Kidney (tissue), 14 donors: Measurements from ENCODE around the gene TXLNB. TPM values are rescaled to one million over a fixed set of nuclear protein-coding genes. Genes with fewer than 3 reads are reported as not detected.

Source experiments
- DNase-seq, 5 donors: peaks; one replicate each; pipeline ENCODE4 v3.0.0-alpha.2; 2013 to 2020
- FAIRE-seq: peaks from 2 replicates; lab custom pipeline; 2012; peaks lifted over from hg19 to GRCh38; lab: Jason Lieb, UNC
- H3K27ac ChIP-seq, 2 donors: one replicate each; pipeline ENCODE4 v1.7.0; 2013; ENCODE audit warnings: low read depth in 2 of 2, low read length in 2 of 2, inconsistent platforms in 1 of 2
- H3K27me3 ChIP-seq: one replicate; pipeline ENCODE4 v1.7.1; 2013; ENCODE audit warnings: low read length, inconsistent platforms; ENCODE audit not compliant: control insufficient read depth, insufficient read depth
- H3K36me3 ChIP-seq, 3 donors: one replicate each; pipeline versions ENCODE4 v1.7.0 to v1.7.1; 2013; ENCODE audit warnings: low read length in 3 of 3, control low read depth in 1 of 3, inconsistent platforms in 1 of 3; ENCODE audit not compliant: insufficient read depth in 3 of 3, control insufficient read depth in 2 of 3
- H3K4me1 ChIP-seq, 3 donors: one replicate each; pipeline versions ENCODE4 v1.7.0 to v1.7.1; 2013; ENCODE audit warnings: low read length in 3 of 3, inconsistent platforms in 1 of 3, low read depth in 1 of 3; ENCODE audit not compliant: control insufficient read depth in 2 of 3, insufficient read depth in 2 of 3
- H3K4me3 ChIP-seq, 3 donors: one replicate each; pipeline versions ENCODE4 v1.7.0 to v1.8.1; 2013; ENCODE audit warnings: low read length in 3 of 3, control low read depth in 1 of 3, inconsistent platforms in 1 of 3
- H3K9ac ChIP-seq, 3 donors: one replicate each; pipeline versions ENCODE4 v1.7.0 to v1.7.1; 2013; ENCODE audit warnings: low read length in 3 of 3, control low read depth in 1 of 3, inconsistent platforms in 1 of 3
- H3K9me3 ChIP-seq, 3 donors: one replicate each; pipeline versions ENCODE4 v1.7.0 to v1.7.1; 2013; ENCODE audit warnings: low read length in 3 of 3, control low read depth in 1 of 3, inconsistent platforms in 1 of 3; ENCODE audit not compliant: control insufficient read depth in 2 of 3, insufficient read depth in 1 of 3
- CTCF ChIP-seq: IDR thresholded peaks from 3 replicates; pipeline ENCODE4 v1.5.1; 2012; ENCODE audit warnings: mild to moderate bottlenecking, moderate library complexity, borderline replicate concordance; ENCODE audit not compliant: insufficient read depth; ENCODE audit errors: extremely low read depth
- intact Hi-C: fragments of 100-400 bp; cut with DNase I; formaldehyde crosslinking; loops from one replicate; pipeline ENCODE4 v1.11.1; 2022
- polyA plus RNA-seq: library from polyadenylated mRNA; stranded (reverse); fragments of 350-450 nt; fragmentation: Illumina TruSeq; extraction: RNeasy Lipid Tissue Mini Kit (QIAGEN cat#74804); gene quantifications from one replicate; pipeline ENCODE4 v1.2.3, GENCODE V29; 2014; ENCODE audit warnings: low read depth, low replicate concordance; ENCODE audit not compliant: insufficient read depth
- total RNA-seq: library from RNA; stranded (reverse); fragmentation: NEBNext Ultra II Directional; extraction: Animal tissue kit (Norgen Biotek cat#: 25700); gene quantifications from one replicate; pipeline ENCODE4 v1.2.1, GENCODE V29; 2021
- donor health status: control.
- donor health status: control.
- donor health status: control.
- donor health status: control.
- donor health status: control.
- donor health status: DM: yes; HTN: yes; CAD: no.
- donor health status: Normal renal cell carcinoma (clear cell type).

Gene TXLNB
- total and polyA plus RNA-seq, 2 donors from 2014 or later, result 0.13 to 0.66 TPM

GRCh38 chr6:139282684-139283083, 9.1 kb downstream of the TXLNB start:
- H3K4me1 ChIP-seq, result no peaks in the 10 kb centered on the region
- intact Hi-C loops, result no loop called here
- H3K27me3 ChIP-seq, result no peaks in the 10 kb centered on the region
- no peaks in the 10 kb centered on the region for H3K36me3 ChIP-seq
- TF ChIP-seq CTCF, result no peak
- DNase-seq (no peak), FAIRE-seq (no peak)
- H3K4me3 ChIP-seq, result no peak overlapping the region
- H3K27ac ChIP-seq, result no peak overlapping the region
- no peak overlapping the region for H3K9ac ChIP-seq
- no peaks in the 10 kb centered on the region for H3K9me3 ChIP-seq

- intact Hi-C loops, result no loop called here
- no peak overlapping the region for H3K4me3 ChIP-seq
- FAIRE-seq, result no peak
- no peak for DNase-seq
- no peaks in the 10 kb centered on the region for H3K4me1 ChIP-seq
- H3K36me3 ChIP-seq, result no peaks in the 10 kb centered on the region
- H3K9ac ChIP-seq, result no peak overlapping the region
- no peaks in the 10 kb centered on the region for H3K9me3 ChIP-seq
- no peak for TF ChIP-seq CTCF
- H3K27ac ChIP-seq, result no peak overlapping the region
- H3K27me3 ChIP-seq, result no peaks in the 10 kb centered on the region
Observed at GRCh38 chr6:139278190-139278589, 13.6 kb downstream of the TXLNB start.

GRCh38 chr6:139277587-139277986, 14.2 kb downstream of the TXLNB start:
- no peak overlapping the region for H3K27ac ChIP-seq
- H3K27me3 ChIP-seq, result no peaks in the 10 kb centered on the region
- no peaks in the 10 kb centered on the region for H3K4me1 ChIP-seq
- H3K9ac ChIP-seq, result no peak overlapping the region
- intact Hi-C loops, result no loop called here
- DNase-seq (no peak), FAIRE-seq (no peak)
- H3K36me3 ChIP-seq, result no peaks in the 10 kb centered on the region
- H3K4me3 ChIP-seq, result no peak overlapping the region
- TF ChIP-seq CTCF, result no peak
- no peaks in the 10 kb centered on the region for H3K9me3 ChIP-seq

GRCh38 chr6:139277161-139277560, 14.6 kb downstream of the TXLNB start:
- no peaks in the 10 kb centered on the region for H3K36me3 ChIP-seq
- no peaks in the 10 kb centered on the region for H3K9me3 ChIP-seq
- no peaks in the 10 kb centered on the region for H3K4me1 ChIP-seq
- DNase-seq (no peak), FAIRE-seq (no peak)
- no peak overlapping the region for H3K9ac ChIP-seq
- no peak overlapping the region for H3K4me3 ChIP-seq
- no peaks in the 10 kb centered on the region for H3K27me3 ChIP-seq
- H3K27ac ChIP-seq, result no peak overlapping the region
- no peak for TF ChIP-seq CTCF
- intact Hi-C loops, result no loop called here
